Right ventricle myocardium inferior (tissue), 1 donor: ENCODE measurements around the gene NDRG2. TPM values are rescaled to one million over a fixed set of nuclear protein-coding genes. Genes with fewer than 3 reads are reported as not detected.
"Not testable (repeated sequence)": the region's sequence is repeated elsewhere in the genome, so short reads cannot be mapped to it uniquely, and the experiment has no call there.

Experiments used
- ATAC-seq: fragments of 200-7000 bp; cut with Tn5 transposase; one replicate; pipeline ENCODE4 v1.9.1; 2020; ENCODE audit warnings: mild to moderate bottlenecking, moderate library complexity
- DNase-seq: peaks from one replicate; pipeline ENCODE4 v3.0.0; 2021; ENCODE audit errors: missing footprints
- intact Hi-C: fragments of 100-400 bp; cut with DNase I; formaldehyde crosslinking; loops from one replicate; pipeline ENCODE4 v1.11.0; 2022
- total RNA-seq: library from RNA; stranded (reverse); fragmentation: NEBNext Ultra II Directional; extraction: Animal tissue kit (Norgen Biotek cat#: 25700); gene quantifications from one replicate; pipeline ENCODE4 v1.2.1, GENCODE V29; 2021
- donor health status: DM: no; HTN: yes; CAD: no; lungs with severe emphysema.

The NDRG2 gene
- total RNA-seq, 1 donor from 2014 or later = 321 TPM

- no peak for ATAC-seq
- intact Hi-C loops = no loop called here
- no peak for DNase-seq
Observed at GRCh38 chr14:21057803-21058675, 33.2 kb upstream of the NDRG2 start, which contains the start of gene RNASE8. Gene RNASE8, plus strand, starts transcription at chr14:21057822. Its CDS starts 71 bp downstream, at chr14:21057893.

- intact Hi-C loops = no loop called here
- no peak for ATAC-seq
Observed at GRCh38 chr14:21056520-21057163, 31.8 kb upstream of the NDRG2 start.

GRCh38 chr14:21055432-21056117 lies 30.7 kb upstream of the NDRG2 start:
- intact Hi-C loops = no loop called here
- no peak for DNase-seq
- no peak for ATAC-seq

More at GRCh38 chr14:21056520-21057163, 31.8 kb upstream of the NDRG2 start:
- DNase-seq = no peak

GRCh38 chr14:21054768-21055145 lies 29.9 kb upstream of the NDRG2 start:
- intact Hi-C loops = no loop called here
- DNase-seq (no peak), ATAC-seq (no peak)

- no peak for ATAC-seq
- no peak for DNase-seq
- intact Hi-C loops = no loop called here
Observed at GRCh38 chr14:21054123-21054767, 29.4 kb upstream of the NDRG2 start.

GRCh38 chr14:21053184-21054122 lies 28.6 kb upstream of the NDRG2 start:
- intact Hi-C loops = no loop called here

GRCh38 chr14:21050597-21050996 lies 25.7 kb upstream of the NDRG2 start:
- intact Hi-C loops = no loop called here
- DNase-seq (no peak), ATAC-seq (no peak)

More at GRCh38 chr14:21053184-21054122, 28.6 kb upstream of the NDRG2 start:
- DNase-seq (no peak), ATAC-seq (no peak)

- DNase-seq = no peak
- ATAC-seq = no peak
- intact Hi-C loops = no loop called here
Observed at GRCh38 chr14:21049271-21049673, 24.4 kb upstream of the NDRG2 start.

GRCh38 chr14:21048638-21049037 lies 23.8 kb upstream of the NDRG2 start:
- intact Hi-C loops = no loop called here
- DNase-seq (no peak), ATAC-seq (peak; percentile 50)

GRCh38 chr14:21047378-21047781 lies 22.5 kb upstream of the NDRG2 start:
- no peak for ATAC-seq
- no peak for DNase-seq
- intact Hi-C loops = no loop called here

GRCh38 chr14:21043974-21044618 lies 19.2 kb upstream of the NDRG2 start:
- ATAC-seq = peak; percentile 22
- intact Hi-C loops = loop anchor here (5.0 kb wide), 1 partner anchor 362 kb away; the partner anchor contains the start of gene RNASE4
- no peak for DNase-seq

- DNase-seq = no peak
- intact Hi-C loops = loop anchor here (5.0 kb wide), 1 partner anchor 361 kb away; the partner anchor contains the start of gene RNASE4
- ATAC-seq = no peak
Observed at GRCh38 chr14:21043387-21043973, 18.6 kb upstream of the NDRG2 start.

GRCh38 chr14:21042918-21043317 lies 18.1 kb upstream of the NDRG2 start:
- no peak for ATAC-seq
- DNase-seq = no peak
- intact Hi-C loops = loop anchor here (5.0 kb wide), 1 partner anchor 361 kb away; the partner anchor contains the start of gene RNASE4

- DNase-seq (no peak), ATAC-seq (no peak)
- intact Hi-C loops = loop anchor here (2.0 to 5.0 kb wide), 2 partner anchors 61 to 360 kb away; partner anchors contain the start of gene RNASE4
Observed at GRCh38 chr14:21041676-21042433, 17.0 kb upstream of the NDRG2 start, which contains the start of gene RNASE7. Gene RNASE7, plus strand, starts transcription at chr14:21042362. Its CDS starts 631 bp downstream, at chr14:21042993.

GRCh38 chr14:21040941-21041340 lies 16.1 kb upstream of the NDRG2 start:
- ATAC-seq, DNase-seq: not testable (repeated sequence)
- intact Hi-C loops = loop anchor here (1.0 to 5.0 kb wide), 4 partner anchors 27 to 359 kb away; partner anchors contain the start of gene RNASE4
